Astrocyte (in vitro differentiated cells and primary cell): ENCODE results near the gene BCL11B. TPM values are rescaled to one million over a fixed set of nuclear protein-coding genes. Genes with fewer than 3 reads are reported as not detected.

ENCODE experiments used
- DNase-seq: peaks from one replicate; pipeline ENCODE4 v3.0.0-alpha.2; 2010; ENCODE audit warnings: low read depth
- FAIRE-seq: peaks from 2 replicates; lab custom pipeline; 2011; peaks lifted over from hg19 to GRCh38; lab: Jason Lieb, UNC
- H2AFZ ChIP-seq: 2 replicates; pipeline ENCODE4 v1.6.0; 2012; ENCODE audit warnings: low read depth, low read length, inconsistent platforms
- H3K27ac ChIP-seq: 2 replicates; pipeline ENCODE4 v1.5.1; 2011; ENCODE audit warnings: low read depth, low read length, inconsistent platforms
- H3K27me3 ChIP-seq: 2 replicates; pipeline ENCODE4 v1.6.0; 2011; ENCODE audit warnings: low read length, inconsistent platforms; ENCODE audit not compliant: insufficient read depth
- H3K36me3 ChIP-seq: 2 replicates; pipeline ENCODE4 v1.5.1; 2011; ENCODE audit warnings: low read length, inconsistent platforms; ENCODE audit not compliant: insufficient read depth
- H3K4me1 ChIP-seq: 2 replicates; pipeline ENCODE4 v1.5.1; 2011; ENCODE audit warnings: low read length, inconsistent platforms; ENCODE audit not compliant: insufficient read depth
- H3K4me2 ChIP-seq: 2 replicates; pipeline ENCODE4 v1.6.0; 2012; ENCODE audit warnings: low read length, inconsistent platforms
- H3K4me3 ChIP-seq: 2 replicates; pipeline ENCODE4 v1.5.1; 2011; ENCODE audit warnings: low read depth, mild to moderate bottlenecking, low read length, inconsistent platforms; ENCODE audit not compliant: insufficient read depth
- H3K79me2 ChIP-seq: 2 replicates; pipeline ENCODE4 v1.6.0; 2012; ENCODE audit warnings: mild to moderate bottlenecking, low read length, inconsistent platforms; ENCODE audit not compliant: insufficient read depth
- H3K9ac ChIP-seq: 2 replicates; pipeline ENCODE4 v1.6.0; 2012; ENCODE audit warnings: mild to moderate bottlenecking, low read length, inconsistent platforms
- H3K9me3 ChIP-seq: 2 replicates; pipeline ENCODE4 v1.5.1; 2012; ENCODE audit warnings: low read depth, mild to moderate bottlenecking, low read length, inconsistent platforms; ENCODE audit not compliant: insufficient read depth
- H4K20me1 ChIP-seq: 2 replicates; pipeline ENCODE4 v1.6.0; 2012; ENCODE audit warnings: low read length, inconsistent platforms; ENCODE audit not compliant: insufficient read depth
- H3K27ac Mint-ChIP-seq: one replicate; pipeline ENCODE4 v1.8.0; 2021; ENCODE audit warnings: mild to moderate bottlenecking, mixed read lengths; ENCODE audit not compliant: unreplicated experiment
- H3K27me3 Mint-ChIP-seq: one replicate; pipeline ENCODE4 v1.8.0; 2021; ENCODE audit warnings: low read depth, mixed read lengths; ENCODE audit not compliant: unreplicated experiment
- H3K36me3 Mint-ChIP-seq: one replicate; pipeline ENCODE4 v1.8.0; 2021; ENCODE audit warnings: low read depth, mixed read lengths; ENCODE audit not compliant: unreplicated experiment
- H3K4me1 Mint-ChIP-seq: one replicate; pipeline ENCODE4 v1.8.0; 2021; ENCODE audit warnings: low read depth, mixed read lengths; ENCODE audit not compliant: unreplicated experiment
- H3K4me3 Mint-ChIP-seq: one replicate; pipeline ENCODE4 v1.8.0; 2021; ENCODE audit warnings: mild to moderate bottlenecking, moderate library complexity, mixed read lengths; ENCODE audit not compliant: unreplicated experiment
- H3K9me3 Mint-ChIP-seq: one replicate; pipeline ENCODE4 v1.8.0; 2021; ENCODE audit warnings: mild to moderate bottlenecking, mixed read lengths; ENCODE audit not compliant: unreplicated experiment
- CTCF ChIP-seq: IDR thresholded peaks from 2 replicates; pipeline ENCODE4 v1.5.1; 2011; ENCODE audit warnings: low read depth, mild to moderate bottlenecking, inconsistent platforms, low read length, moderate library complexity; ENCODE audit not compliant: insufficient read depth
- EZH2 ChIP-seq: IDR thresholded peaks from 2 replicates; pipeline ENCODE4 v1.6.1; 2012; ENCODE audit warnings: mild to moderate bottlenecking, low read length, inconsistent platforms; ENCODE audit not compliant: insufficient read depth
- total RNA-seq: library from RNA; stranded (reverse); gene quantifications from 2 replicates; pipeline ENCODE4 v1.2.1, GENCODE V29; 2021

The BCL11B gene
- total RNA-seq, 1 donor from 2014 or later = 1.1 TPM

DNA sequence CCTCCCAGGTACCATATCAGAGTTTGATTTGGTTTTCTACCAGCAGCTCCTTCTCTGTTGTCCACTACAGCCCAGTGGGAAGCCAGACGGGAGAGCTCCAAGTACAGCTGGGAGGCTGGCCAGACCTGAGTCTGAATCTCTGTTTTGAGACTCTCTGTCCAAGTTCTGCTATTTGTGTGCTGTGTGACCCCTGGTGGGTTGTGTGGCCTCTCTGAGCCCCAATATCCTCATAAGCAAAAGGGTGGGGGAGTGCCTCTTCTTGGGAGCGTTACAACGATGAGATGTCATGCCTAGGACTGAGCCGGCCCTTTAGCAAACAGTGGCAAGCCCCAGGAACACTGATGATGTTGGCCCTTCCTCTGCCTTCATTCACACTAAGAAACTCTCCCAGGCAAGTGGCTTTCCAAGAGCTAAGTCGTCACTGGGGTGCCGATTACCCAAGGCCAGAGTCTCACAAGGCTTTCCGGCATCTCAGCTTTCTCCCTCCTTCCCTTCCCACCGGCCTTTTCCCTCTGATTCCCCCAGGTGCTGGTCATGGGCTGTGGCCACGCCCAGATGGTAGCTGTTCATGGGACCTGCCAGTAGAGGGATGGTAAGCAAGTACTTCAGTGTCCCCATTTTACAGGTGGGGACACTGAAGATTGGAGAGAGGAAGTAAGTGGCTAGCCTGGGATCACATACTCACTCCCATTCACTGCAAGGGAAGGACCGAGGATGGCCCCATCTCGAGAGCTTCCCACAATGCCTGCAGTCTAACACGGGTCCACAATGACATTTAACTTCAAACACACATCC lies 47.7 kb downstream of the BCL11B start:
- H3K4me1 ChIP-seq = no peaks in the 10 kb centered on the region
- no peaks in the 10 kb centered on the region for H3K36me3 ChIP-seq
- H3K27ac Mint-ChIP-seq = no peak overlapping the region
- no peak for DNase-seq
- no peak for FAIRE-seq
- TF ChIP-seq CTCF (no peak), EZH2 (no peak)
- peaks cover 2% of the 10 kb centered on the region for H3K27me3 ChIP-seq
- H3K4me3 Mint-ChIP-seq = no peak overlapping the region
- H3K27me3 Mint-ChIP-seq = peaks cover 35% of the 10 kb centered on the region
- peaks cover 7% of the 10 kb centered on the region for H3K9me3 Mint-ChIP-seq
- H3K9me3 ChIP-seq = no peaks in the 10 kb centered on the region
- no peak overlapping the region for H3K9ac ChIP-seq
- H3K79me2 ChIP-seq = no peaks in the 10 kb centered on the region
- no peak overlapping the region for H3K27ac ChIP-seq
- H3K4me1 Mint-ChIP-seq = no peaks in the 10 kb centered on the region
- H4K20me1 ChIP-seq = no peaks in the 10 kb centered on the region
- H3K36me3 Mint-ChIP-seq = peaks cover 14% of the 10 kb centered on the region
- H2AFZ ChIP-seq = no peak overlapping the region
- no peak overlapping the region for H3K4me2 ChIP-seq
- H3K4me3 ChIP-seq = no peak overlapping the region

DNA sequence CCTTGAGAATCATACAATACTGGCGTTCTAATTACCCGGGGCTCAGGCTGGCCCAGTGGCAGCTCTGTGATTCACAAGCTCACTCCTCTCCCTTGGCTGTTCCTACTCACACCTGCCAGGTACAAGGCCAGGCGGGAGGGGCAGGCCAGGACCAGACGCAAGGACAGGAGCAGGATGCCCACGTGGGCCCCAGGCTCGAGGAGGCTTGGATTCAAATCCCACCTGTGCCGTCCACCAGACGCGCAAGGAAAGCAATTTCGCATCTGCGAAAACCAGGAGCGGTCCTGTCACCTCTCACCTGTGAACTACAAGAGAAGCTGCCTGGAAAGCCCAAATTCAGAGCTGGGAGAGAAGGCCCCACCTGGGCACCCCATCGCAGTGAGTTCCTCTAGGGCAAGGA lies 50.6 kb downstream of the BCL11B start:
- H2AFZ ChIP-seq = no peak overlapping the region
- H3K27me3 ChIP-seq = peaks cover 2% of the 10 kb centered on the region
- H3K4me2 ChIP-seq = no peak overlapping the region
- H3K79me2 ChIP-seq = no peaks in the 10 kb centered on the region
- no peaks in the 10 kb centered on the region for H3K36me3 ChIP-seq
- DNase-seq (no peak), FAIRE-seq (no peak)
- H3K4me1 ChIP-seq = peaks cover 3% of the 10 kb centered on the region
- TF ChIP-seq EZH2 (no peak), CTCF (no peak)
- Mint-ChIP-seq H3K4me1 (no peaks in the 10 kb centered on the region), H3K4me3 (no peak overlapping the region), H3K27ac (no peak overlapping the region), H3K27me3 (peaks cover 24% of the 10 kb centered on the region), H3K9me3 (no peaks in the 10 kb centered on the region), H3K36me3 (peaks cover 3% of the 10 kb centered on the region)
- H3K9ac ChIP-seq = no peak overlapping the region
- no peak overlapping the region for H3K4me3 ChIP-seq
- no peaks in the 10 kb centered on the region for H4K20me1 ChIP-seq
- no peak overlapping the region for H3K27ac ChIP-seq
- H3K9me3 ChIP-seq = no peaks in the 10 kb centered on the region
